ENCODE data around the gene ZNF607. TPM values are rescaled to one million over a fixed set of nuclear protein-coding genes. Genes with fewer than 3 reads are reported as not detected.
"Not testable (repeated sequence)": the region's sequence is repeated elsewhere in the genome, so short reads cannot be mapped to it uniquely, and the experiment has no call there.

ZNF607 gene
- total RNA-seq, 4 donors from 2014 or later = 1.5 to 5.7 (median 3.3) TPM

DNA sequence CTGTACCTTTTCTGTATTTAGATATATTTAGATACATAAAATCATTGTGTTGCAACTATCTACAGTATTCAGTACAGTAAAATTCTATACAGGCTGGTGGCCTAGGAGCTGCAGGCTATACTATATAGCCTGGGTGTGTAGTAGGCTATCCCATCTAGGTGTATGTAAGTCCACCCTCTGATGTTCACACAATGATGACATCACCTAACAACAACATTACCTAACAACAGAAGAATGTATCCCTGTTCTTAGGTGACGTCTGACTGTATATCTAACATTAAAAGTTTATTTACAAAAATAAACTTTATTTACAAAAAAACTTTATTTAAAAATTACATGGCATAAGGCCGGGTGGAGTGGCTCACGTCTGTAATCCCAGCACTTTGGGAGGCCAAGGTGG, 36.0 kb downstream of the ZNF607 start:
- peaks cover 0 to 54% (median under 1%) of the 10 kb centered on the region in 3 donors for H3K9me3 ChIP-seq
- no peak for DNase-seq
- H3K36me3 ChIP-seq = no peaks in the 10 kb centered on the region
- intact Hi-C loops (cut with DNase I) = no loop called here
- H3K27me3 ChIP-seq = no peaks in the 10 kb centered on the region
- WGBS, 2 donors = 80 to 85% methylated on average over 3 of the region's 3 CpGs
- H3K27ac ChIP-seq = no peak overlapping the region
- H3K4me3 ChIP-seq = no peak overlapping the region
- no peaks in the 10 kb centered on the region for H3K4me1 ChIP-seq
- TF ChIP-seq, protein P1, sequence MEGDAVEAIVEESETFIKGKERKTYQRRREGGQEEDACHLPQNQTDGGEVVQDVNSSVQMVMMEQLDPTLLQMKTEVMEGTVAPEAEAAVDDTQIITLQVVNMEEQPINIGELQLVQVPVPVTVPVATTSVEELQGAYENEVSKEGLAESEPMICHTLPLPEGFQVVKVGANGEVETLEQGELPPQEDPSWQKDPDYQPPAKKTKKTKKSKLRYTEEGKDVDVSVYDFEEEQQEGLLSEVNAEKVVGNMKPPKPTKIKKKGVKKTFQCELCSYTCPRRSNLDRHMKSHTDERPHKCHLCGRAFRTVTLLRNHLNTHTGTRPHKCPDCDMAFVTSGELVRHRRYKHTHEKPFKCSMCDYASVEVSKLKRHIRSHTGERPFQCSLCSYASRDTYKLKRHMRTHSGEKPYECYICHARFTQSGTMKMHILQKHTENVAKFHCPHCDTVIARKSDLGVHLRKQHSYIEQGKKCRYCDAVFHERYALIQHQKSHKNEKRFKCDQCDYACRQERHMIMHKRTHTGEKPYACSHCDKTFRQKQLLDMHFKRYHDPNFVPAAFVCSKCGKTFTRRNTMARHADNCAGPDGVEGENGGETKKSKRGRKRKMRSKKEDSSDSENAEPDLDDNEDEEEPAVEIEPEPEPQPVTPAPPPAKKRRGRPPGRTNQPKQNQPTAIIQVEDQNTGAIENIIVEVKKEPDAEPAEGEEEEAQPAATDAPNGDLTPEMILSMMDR (IDR thresholded peaks at IDR 0.05) = no peak
- TF ChIP-seq POLR2A (IDR thresholded peaks at IDR 0.05) = no peak

DNA sequence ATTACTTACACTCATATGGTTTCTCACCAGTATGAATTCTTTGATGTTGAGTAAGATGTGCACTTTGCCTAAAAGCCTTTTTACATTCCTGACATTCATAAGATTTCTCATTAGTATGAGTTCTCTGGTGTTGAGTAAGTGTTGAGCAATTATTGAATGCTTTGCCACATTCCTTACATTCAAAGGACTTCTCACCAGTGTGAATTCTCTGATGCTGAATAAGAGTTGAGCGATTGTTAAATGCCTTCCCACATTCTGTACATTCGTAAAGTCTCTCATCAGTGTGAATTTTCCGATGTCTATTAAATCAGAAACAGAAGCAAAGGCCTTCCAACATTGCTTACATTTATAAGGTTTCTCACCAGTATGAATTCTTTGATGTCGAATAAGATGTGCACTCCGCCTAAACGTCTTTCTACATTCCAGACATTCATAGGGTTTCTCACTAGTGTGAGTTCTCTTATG, 50.1 kb downstream of the ZNF607 start:
- H3K27me3 ChIP-seq = no peaks in the 10 kb centered on the region
- WGBS, 2 donors = 89 to 92% methylated on average over 6 of the region's 6 CpGs
- H3K4me1 ChIP-seq = no peaks in the 10 kb centered on the region
- TF ChIP-seq POLR2A (IDR thresholded peaks at IDR 0.05) = no peak
- TF ChIP-seq, protein P1 (IDR thresholded peaks at IDR 0.05) = no peak
- H3K27ac ChIP-seq = no peak overlapping the region
- intact Hi-C loops (cut with DNase I) = no loop called here
- no peak for DNase-seq
- no peaks in the 10 kb centered on the region for H3K36me3 ChIP-seq
- H3K4me3 ChIP-seq = no peak overlapping the region
- peaks cover 5 to 95% (median 50%) of the 10 kb centered on the region in 3 donors for H3K9me3 ChIP-seq

DNA sequence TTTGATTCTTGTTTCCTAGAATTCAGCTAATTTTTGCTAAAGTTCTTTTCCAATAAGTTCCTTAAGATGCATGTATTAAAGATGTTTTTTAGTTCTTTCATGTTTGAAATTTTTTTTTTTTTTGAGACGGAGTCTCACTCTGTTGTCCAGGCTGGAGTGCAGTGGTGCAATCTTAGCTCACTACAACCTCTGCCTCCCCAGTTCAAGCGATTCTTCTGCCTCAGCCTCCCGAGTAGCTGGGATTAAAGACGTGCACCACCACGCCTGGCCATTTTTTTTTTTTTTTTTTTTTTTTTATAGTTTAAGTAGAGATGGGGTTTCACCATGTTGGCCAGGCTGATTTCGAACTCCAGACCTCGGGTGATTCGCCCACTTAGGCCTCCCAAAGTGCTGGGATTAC, 62.4 kb downstream of the ZNF607 start:
- H3K4me3 ChIP-seq; H3K27me3 ChIP-seq; intact Hi-C loops (cut with DNase I); DNase-seq; H3K36me3 ChIP-seq; H3K27ac ChIP-seq: not testable (repeated sequence)
- peaks cover 0 to 15% (median 0%) of the 10 kb centered on the region in 3 donors for H3K9me3 ChIP-seq
- peaks cover 0 to 31% (median 19%) of the 10 kb centered on the region in 3 donors for H3K4me1 ChIP-seq
- 94% methylated on average over 8 of the region's 8 CpGs for WGBS, 2 donors

DNA sequence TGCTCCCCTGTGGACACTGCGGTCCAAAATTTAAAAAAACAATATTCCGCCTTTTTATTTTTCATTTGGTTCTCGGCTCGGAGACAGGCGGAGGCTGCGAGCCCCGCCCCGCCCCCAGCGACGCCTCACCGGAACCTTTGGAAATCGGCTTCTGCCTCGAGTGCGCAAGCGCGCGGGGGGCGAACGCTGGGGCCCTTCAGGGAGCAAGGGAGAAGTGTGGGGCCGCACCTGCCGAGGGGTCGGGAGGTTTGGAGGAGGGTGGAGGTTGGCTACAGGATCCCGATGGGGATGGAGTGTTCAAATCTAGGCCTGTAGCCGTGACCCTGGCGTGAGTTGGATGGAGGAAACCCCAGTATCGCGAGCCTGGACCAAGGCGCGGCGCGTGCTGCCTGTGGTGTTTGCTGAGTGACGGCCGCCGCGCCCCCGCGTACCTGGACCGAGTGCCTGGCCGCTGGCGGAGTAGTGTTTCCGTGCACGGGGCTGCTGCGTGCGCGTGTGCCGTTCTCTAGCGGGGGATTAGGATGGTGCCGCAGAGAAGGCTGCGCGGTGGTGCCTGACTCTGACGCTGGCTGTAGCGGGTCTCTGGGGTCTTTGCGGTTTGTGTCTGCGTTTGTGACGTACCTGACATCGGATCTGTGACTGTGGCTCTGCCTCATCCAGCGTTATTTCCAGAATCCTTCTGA, 63.7 kb downstream of the ZNF607 start:
- 0% methylated on average over 12 to 14 of the region's 57 CpGs for WGBS, 2 donors
- DNase-seq = peak; percentile 1
- Histone ChIP-seq H3K36me3 (peaks cover 0 to 8% (median 0%) of the 10 kb centered on the region in 3 donors), H3K4me3 (peak overlapping the region; percentile 56 to 93 (median 83)), H3K9me3 (peaks cover 0 to 6% (median 1%) of the 10 kb centered on the region in 3 donors), H3K27me3 (no peaks in the 10 kb centered on the region), H3K4me1 (peaks cover 0 to 31% (median 19%) of the 10 kb centered on the region in 3 donors), H3K27ac (peak overlapping the region; percentile 84 to 98 (median 96))
- intact Hi-C loops (cut with DNase I) = no loop called here
- TF ChIP-seq, protein P1 (IDR thresholded peaks at IDR 0.05) = peak in 1 of 6 experiments; percentile 3
- TF ChIP-seq POLR2A (IDR thresholded peaks at IDR 0.05) = no peak

DNA sequence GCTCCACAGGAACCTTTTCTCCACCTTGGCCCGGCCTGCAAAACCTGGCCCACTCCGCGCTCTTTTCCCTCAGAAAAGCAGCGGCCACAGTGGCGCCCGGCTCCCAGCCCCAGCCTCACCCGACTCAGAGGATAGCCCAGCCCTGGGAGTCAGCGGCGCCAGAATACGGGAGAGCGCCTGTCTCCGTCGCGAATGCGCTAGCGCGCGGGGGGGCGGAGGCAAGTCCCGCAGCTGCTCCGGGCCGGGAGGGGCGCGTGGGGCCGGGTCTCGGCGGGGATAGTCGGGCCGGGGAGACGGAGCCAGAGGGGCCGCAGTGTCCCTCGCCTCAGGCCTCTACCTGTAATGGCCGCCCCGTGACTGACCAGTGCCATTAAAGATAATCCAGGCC, 64.3 kb downstream of the ZNF607 start, which contains the start of gene ZFP30:
Gene ZFP30 (minus strand): TSS at position 165 of the 388 bp plus-strand sequence. CDS start 7,643 bp downstream, outside the sequence.
- H3K27me3 ChIP-seq = no peaks in the 10 kb centered on the region
- 0% methylated on average over 2 to 3 of the region's 34 CpGs for WGBS, 2 donors
- TF ChIP-seq POLR2A (IDR thresholded peaks at IDR 0.05) = peak in 1 of 4 donors; percentile 60
- TF ChIP-seq, protein P1 (IDR thresholded peaks at IDR 0.05) = no peak
- peak; percentile 1 for DNase-seq
- H3K9me3 ChIP-seq = peaks cover 0 to 6% (median 4%) of the 10 kb centered on the region in 3 donors
- H3K27ac ChIP-seq = peak within 1 kb of the TSS; percentile 84 to 98 (median 96)
- H3K4me3 ChIP-seq = peak within 1 kb of the TSS; percentile 56 to 93 (median 83)
- intact Hi-C loops (cut with DNase I) = no loop called here
- H3K36me3 ChIP-seq = peaks cover 0 to 14% (median 0%) of the 10 kb centered on the region in 3 donors
- peaks cover 0 to 31% (median 19%) of the 10 kb centered on the region in 3 donors for H3K4me1 ChIP-seq

All from esophagus squamous epithelium (tissue), 5 donors.